Measurements from ENCODE around the gene C1QTNF7.

DNA sequence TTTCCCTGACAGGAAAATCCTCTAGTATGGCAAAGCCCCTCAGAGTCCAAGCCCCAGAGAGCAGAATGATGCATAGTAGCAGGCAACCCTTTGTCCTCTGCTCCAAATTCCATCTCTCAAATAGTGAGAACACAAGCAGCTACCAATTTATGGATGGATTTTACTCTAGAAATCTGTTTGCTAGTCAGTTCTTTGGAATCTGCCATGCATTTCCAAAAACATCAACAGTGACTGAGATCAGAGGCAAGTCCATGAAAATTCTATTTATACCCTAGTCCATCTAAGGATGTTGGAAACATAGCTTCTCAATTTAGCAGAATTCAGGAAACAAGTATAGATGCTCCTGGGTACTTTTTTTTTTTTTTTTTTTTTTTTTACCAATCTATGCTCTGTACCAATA lies 31.9 kb downstream of the C1QTNF7 start:
- no peak for TF ChIP-seq YY1 (IDR thresholded peaks at IDR 0.05; ENCODE audit: insufficient read depth, insufficient read length)
- TF ChIP-seq ZNF274 (IDR thresholded peaks at IDR 0.05; ENCODE audit: low read depth, low read length), result no peak
- TF ChIP-seq SUZ12 (IDR thresholded peaks at IDR 0.05; ENCODE audit: extremely low read depth, insufficient read depth, insufficient read length), result no peak
